ENCODE measurements around the gene RHNO1.

Gene RHNO1

DNA sequence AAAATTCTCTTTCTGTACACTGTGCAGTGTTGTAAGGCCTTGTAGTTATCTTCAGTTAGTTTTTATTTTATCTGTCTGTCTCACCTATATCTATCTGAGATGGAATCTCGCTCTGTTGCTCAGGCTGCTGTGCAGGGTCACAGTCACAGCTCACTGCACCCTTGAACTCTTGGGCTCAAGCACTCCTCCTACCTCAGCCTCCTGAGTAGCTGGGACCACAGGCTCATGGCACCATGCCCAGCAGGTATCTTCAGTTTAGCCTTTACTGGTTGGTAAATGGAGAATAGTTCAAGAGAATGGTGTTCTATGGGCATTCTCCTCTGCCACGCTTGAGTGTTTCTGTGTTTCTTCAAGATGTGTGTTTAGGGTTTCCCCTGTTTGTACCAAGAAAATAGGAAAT lies 27.2 kb downstream of the RHNO1 start:
- no peak for DNase-seq

DNA sequence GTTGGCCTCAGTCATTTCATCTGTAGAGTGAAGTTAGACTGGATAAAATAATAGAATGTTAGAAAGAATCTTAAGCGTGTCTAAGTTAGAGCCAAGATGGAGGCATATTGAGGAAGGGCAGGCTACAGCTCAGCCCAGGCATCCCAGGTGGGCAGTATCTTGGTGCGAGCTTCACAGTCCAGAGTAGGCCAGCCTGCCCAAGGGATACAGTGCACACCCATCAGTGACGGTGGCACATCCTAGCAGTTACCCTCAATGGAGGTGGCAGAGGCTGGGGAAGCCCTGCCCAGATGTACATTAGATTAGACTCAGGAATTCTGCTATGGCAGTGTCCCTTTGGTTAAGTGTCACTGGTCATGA lies 35.2 kb downstream of the RHNO1 start:
- no peak for DNase-seq

DNA sequence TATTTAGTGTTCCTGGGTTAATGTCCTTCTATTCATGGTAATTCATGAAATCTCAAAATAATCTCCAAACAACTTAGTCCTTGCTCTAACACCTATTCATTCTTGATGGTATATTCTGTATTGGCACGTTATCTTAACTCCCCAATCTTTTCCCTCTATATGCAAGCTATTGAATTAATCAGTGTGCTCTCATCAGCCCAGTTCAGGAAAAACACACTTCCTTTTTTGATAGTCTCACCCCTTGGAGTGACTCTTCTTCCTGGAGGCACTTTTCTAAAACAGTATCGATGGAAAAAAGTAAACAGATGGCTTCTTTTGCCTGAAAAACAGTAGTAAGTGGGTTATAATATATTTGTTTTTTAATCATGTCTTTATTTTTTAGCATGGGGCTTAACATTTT lies 42.2 kb downstream of the RHNO1 start:
- DNase-seq = no peak

DNA sequence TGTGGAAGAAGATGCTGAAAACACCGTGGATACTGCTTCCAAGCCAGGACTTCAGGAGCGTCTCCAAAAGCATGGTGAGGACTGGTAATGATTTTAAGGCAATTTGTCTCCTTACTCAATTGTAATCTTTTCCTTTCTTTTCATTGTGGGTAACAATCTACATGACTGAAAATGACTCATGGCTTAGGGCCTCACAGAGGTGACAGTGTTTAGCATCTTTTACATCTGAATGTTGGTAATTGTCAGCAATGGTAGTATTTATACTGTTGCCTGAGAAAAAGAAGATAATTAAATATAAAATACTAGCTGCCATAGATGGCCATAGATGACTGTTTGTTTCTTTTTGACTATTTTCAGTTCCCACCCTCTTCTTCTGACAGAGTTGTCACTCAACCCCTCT lies 45.3 kb downstream of the RHNO1 start:
- DNase-seq = no peak

DNA sequence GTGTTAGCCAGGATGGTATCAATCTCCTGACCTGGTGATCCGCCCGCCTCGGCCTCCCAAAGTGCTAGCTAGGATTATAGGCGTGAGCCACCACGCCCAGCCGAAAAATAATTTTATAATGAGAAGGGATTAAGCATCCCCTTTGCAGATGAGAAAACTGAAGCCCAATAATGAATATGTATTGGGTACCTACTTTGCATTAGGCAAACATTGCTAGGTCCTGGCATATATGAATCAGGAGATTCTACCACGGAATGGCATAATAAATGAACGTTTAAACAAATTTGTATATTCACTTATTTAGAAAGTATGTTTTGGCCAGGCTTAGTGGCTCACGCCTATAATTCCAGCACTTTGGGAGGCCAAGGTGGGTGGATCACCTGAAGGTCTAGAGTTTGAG lies 46.0 kb downstream of the RHNO1 start:
- no peak for DNase-seq

DNA sequence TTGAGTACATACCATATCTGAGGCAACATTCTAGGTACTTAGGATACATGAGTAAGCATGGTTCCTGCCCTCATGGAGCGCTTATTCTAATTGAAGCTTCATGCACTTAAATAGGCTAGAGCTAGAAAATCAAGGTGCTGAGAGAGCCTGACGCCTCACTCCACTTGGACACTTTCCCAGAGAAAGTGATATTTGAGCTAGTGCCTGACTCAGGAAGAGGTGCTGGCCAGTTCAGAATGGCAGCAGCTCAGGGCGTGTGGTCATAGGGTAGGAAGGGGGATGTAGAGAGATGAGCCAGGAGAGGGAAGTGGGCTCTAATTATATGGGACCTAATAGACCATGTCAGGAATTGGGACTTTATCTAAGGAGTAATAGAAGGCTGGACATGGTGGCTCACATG lies 47.0 kb downstream of the RHNO1 start:
- DNase-seq = no peak

DNA sequence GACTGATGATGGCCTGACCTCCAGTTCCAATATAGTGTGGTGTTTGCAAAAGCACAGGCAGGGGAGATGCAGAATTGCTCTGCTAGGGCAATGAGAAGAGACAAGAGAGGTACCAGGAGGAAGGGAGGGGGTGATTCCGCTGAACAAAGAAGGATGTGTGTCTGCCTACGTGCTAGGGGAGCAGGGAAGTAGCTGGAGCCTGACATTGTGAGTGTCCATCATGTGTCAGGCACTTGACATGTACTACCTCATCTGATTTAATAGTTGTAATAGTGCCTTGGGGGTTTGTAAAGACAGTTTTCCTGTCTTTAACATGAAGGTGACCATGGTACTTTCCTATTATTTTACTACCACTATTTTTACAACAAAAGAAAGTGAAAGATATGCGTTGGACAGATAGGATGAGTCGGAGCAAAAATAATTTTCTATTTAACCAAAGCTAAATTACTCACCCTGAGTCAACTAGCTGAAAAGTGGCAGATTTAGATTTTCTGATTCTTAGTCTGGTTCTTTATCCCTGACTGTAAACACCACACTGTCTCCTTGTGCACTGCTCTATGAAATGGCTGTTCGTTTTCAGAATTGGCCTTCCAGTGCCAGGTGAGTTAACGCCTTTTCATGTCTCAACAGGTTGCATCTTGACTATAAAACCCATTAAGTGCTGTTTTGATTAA lies 48.4 kb downstream of the RHNO1 start:
- no peak for DNase-seq

DNA sequence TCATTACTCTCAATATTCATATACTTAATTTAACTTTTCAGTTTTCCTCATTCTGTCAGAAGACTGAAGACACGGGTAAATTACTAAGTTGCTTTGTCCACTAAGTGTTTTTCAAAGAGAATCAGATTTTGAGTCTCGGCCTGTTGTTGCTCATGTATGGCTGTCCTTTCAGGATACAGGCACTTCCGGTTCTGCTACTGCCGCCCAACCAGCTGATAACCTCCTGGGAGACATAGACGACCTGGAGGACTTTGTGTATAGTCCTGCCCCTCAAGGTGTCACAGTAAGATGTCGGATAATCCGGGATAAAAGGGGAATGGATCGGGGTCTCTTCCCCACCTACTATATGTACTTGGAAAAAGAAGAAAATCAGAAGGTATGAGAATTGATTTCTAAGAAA lies 53.8 kb downstream of the RHNO1 start:
- no peak for DNase-seq

DNA sequence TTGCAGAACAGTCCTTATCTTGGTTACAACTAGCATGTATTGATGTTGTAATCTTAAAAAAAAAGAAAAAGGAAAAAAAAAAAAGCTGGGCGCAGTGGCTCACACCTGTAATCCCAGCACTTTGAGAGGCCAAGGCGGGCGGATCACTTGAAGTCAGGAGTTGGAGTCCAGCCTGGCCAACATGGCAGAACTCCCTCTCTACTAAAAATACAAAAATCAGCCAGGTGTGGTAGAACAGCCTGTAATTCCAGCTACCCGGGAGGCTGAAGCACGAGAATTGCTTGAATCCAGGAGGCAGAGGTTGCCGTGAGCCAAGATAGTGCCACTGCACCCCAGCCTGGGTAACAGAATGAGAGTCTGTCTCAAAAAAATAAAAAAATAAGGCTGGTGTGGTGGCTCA lies 56.6 kb downstream of the RHNO1 start:
- no peak for DNase-seq

DNA sequence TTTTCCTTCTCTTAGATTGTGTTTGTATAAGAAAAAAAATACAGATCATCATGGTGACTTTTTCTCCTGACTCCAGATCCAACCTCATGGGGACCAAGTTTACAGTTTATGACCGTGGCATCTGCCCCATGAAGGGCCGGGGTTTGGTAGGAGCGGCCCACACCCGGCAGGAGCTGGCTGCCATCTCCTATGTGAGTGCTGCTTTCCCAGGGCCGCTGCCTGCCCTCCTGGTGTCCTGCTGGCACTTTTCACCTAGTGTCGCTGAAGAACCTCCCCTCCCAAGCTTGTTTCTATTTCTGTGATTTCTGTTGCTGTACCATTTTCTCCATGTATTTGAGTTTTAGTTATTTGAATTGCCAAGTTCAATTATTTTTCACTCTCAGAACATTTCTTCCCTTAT lies 57.3 kb downstream of the RHNO1 start:
- no peak for DNase-seq

DNA sequence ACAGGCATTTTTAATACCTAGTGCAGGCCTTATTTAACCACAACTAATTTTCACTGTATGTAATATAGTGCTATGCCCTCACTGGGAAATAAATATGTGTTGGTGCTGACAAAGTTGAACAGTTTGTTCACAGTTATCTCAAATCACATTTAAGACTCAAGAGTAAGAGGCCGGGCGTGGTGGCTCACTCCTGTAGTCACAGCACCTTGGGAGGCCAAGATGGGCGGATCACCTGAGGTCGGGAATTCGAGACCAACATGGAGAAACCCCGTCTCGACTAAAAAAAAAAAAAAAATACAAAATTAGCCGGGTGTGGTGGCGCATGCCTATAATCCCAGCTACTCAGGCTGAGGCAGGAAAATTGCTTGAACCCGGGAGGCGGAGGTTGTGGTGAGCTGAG lies 59.3 kb downstream of the RHNO1 start:
- no peak for DNase-seq

DNA sequence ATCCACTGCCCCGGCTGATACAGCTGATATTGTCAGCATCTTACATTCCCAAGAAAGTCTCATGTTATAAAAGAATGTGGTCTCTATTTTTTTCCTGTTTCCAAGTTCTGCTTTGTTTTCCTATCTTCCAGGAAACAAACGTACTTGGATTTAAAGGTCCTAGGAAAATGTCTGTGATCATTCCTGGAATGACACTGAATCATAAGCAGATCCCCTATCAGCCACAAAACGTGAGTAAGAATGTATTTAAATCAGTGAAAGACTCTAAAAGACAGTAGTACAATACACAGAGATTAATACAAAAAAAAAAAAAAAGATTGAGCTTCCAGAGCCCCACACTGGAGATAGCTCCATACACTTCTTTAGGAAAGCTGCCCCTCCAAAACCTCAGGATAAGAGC lies 60.5 kb downstream of the RHNO1 start:
- no peak for DNase-seq
